Stimulated activated CD4-positive, alpha-beta T cell treated with anti-CD3 and anti-CD28 coated beads, Interleukin-2, amount 100 ng/mL, for 4 hours (primary cell): ENCODE measurements around the gene KIF14.
"Not testable (repeated sequence)": the region's sequence is repeated elsewhere in the genome, so short reads cannot be mapped to it uniquely, and the experiment has no call there.

Experiments used
- DNase-seq: peaks from one replicate; pipeline ENCODE4 v3.0.0-alpha.2; 2020; ENCODE audit warnings: low read depth

Gene KIF14

GRCh38 chr1:200538179-200538578, 82.4 kb downstream of the KIF14 start:
- DNase-seq: no peak

- DNase-seq: no peak
Observed at GRCh38 chr1:200535605-200536004, 84.9 kb downstream of the KIF14 start.

GRCh38 chr1:200530623-200531261, 89.8 kb downstream of the KIF14 start:
- DNase-seq: no peak

- no peak for DNase-seq
Observed at GRCh38 chr1:200528858-200529606, 91.5 kb downstream of the KIF14 start.

- no peak for DNase-seq
Observed at GRCh38 chr1:200527670-200528069, 92.9 kb downstream of the KIF14 start.

- no peak for DNase-seq
Observed at GRCh38 chr1:200526709-200527612, 93.6 kb downstream of the KIF14 start.

- no peak for DNase-seq
Observed at GRCh38 chr1:200525090-200525987, 95.2 kb downstream of the KIF14 start.

GRCh38 chr1:200524551-200524950, 96.0 kb downstream of the KIF14 start:
- DNase-seq: not testable (repeated sequence)

GRCh38 chr1:200524092-200524491, 96.5 kb downstream of the KIF14 start:
- no peak for DNase-seq

- DNase-seq: no peak
Observed at GRCh38 chr1:200520735-200521134, 99.8 kb downstream of the KIF14 start.

- DNase-seq: no peak
Observed at GRCh38 chr1:200518524-200518923, 102.0 kb downstream of the KIF14 start.

- no peak for DNase-seq
Observed at GRCh38 chr1:200512191-200512590, 108.4 kb downstream of the KIF14 start.

- peak; percentile 59 for DNase-seq
Observed at GRCh38 chr1:200510228-200510623, 110.3 kb downstream of the KIF14 start.

GRCh38 chr1:200506471-200506870, 114.1 kb downstream of the KIF14 start:
- no peak for DNase-seq

- no peak for DNase-seq
Observed at GRCh38 chr1:200505257-200505656, 115.3 kb downstream of the KIF14 start.
